DND-41 (cell line): ENCODE results near the gene PTGFRN.

Experiments used
- CTCF ChIP-seq: IDR thresholded peaks from 2 replicates; pipeline ENCODE4 v1.5.1; 2012; ENCODE audit warnings: borderline replicate concordance, low read length, moderate library complexity, mild to moderate bottlenecking; ENCODE audit not compliant: poor library complexity, severe bottlenecking; ENCODE audit errors: extremely low read depth
- EZH2 ChIP-seq: IDR thresholded peaks from 3 replicates; pipeline ENCODE4 v1.6.1; 2012; ENCODE audit warnings: borderline replicate concordance, low read depth, mild to moderate bottlenecking, moderate library complexity, low read length, inconsistent platforms; ENCODE audit not compliant: severe bottlenecking

- TF ChIP-seq EZH2 (no peak), CTCF (no peak)
These were observed 9.0 kb upstream of the PTGFRN start for GRCh38 chr1:116900471-116901365.
